Right renal cortex interstitium (tissue), 3 donors: ENCODE measurements around the gene HNF4A. TPM values are rescaled to one million over a fixed set of nuclear protein-coding genes. Genes with fewer than 3 reads are reported as not detected.
"Not testable (repeated sequence)": the region's sequence is repeated elsewhere in the genome, so short reads cannot be mapped to it uniquely, and the experiment has no call there.

Experiments
- DNase-seq, 3 donors: peaks; one replicate each; pipeline ENCODE4 v3.0.0-alpha.2; 2013; ENCODE audit warnings: low read depth in 3 of 3, low spot score in 2 of 3
- polyA plus RNA-seq, 3 donors: library from polyadenylated mRNA; unstranded; fragments of 120-200 nt; gene quantifications; one replicate each; pipeline ENCODE4 v1.2.1, GENCODE V29; 2013; ENCODE audit not compliant: insufficient read length in 3 of 3

The HNF4A gene
- polyA plus RNA-seq, result 10 to 100 TPM; 36.8 to 50.6 (median 46.1) TPM

GRCh38 chr20:44355498-44356352, at the start of gene HNF4A:
HNF4A (plus strand) TSS chr20:44355699; CDS start chr20:44355805, 106 bp downstream.
- DNase-seq, result no peak

GRCh38 chr20:44306927-44307326, 48.6 kb upstream of the HNF4A start:
- DNase-seq, result no peak

- no peak for DNase-seq
Measured at GRCh38 chr20:44309763-44310663, 45.5 kb upstream of the HNF4A start.

GRCh38 chr20:44310664-44311639, 44.5 kb upstream of the HNF4A start, which contains the start of gene FITM2:
FITM2 (minus strand) TSS chr20:44311202; CDS start chr20:44311148, 54 bp downstream.
- DNase-seq, result peak; percentile 87 to 93 (median 89)

GRCh38 chr20:44314870-44315269, 40.6 kb upstream of the HNF4A start:
- no peak for DNase-seq

- no peak for DNase-seq
Measured at GRCh38 chr20:44319839-44320422, 35.6 kb upstream of the HNF4A start.

- no peak for DNase-seq
Measured at GRCh38 chr20:44324343-44324742, 31.2 kb upstream of the HNF4A start.

GRCh38 chr20:44326391-44327159, 28.9 kb upstream of the HNF4A start:
- no peak for DNase-seq

GRCh38 chr20:44327748-44328147, 27.8 kb upstream of the HNF4A start:
- DNase-seq, result not testable (repeated sequence)

GRCh38 chr20:44328428-44328827, 27.1 kb upstream of the HNF4A start:
- no peak for DNase-seq

- no peak for DNase-seq
Measured at GRCh38 chr20:44331201-44331600, 24.3 kb upstream of the HNF4A start.

GRCh38 chr20:44334306-44334705, 21.2 kb upstream of the HNF4A start:
- DNase-seq, result no peak

GRCh38 chr20:44334709-44335108, 20.8 kb upstream of the HNF4A start:
- no peak for DNase-seq

GRCh38 chr20:44335675-44336074, 19.8 kb upstream of the HNF4A start:
- DNase-seq, result no peak

- no peak for DNase-seq
Measured at GRCh38 chr20:44336086-44336485, 19.4 kb upstream of the HNF4A start.

- DNase-seq, result no peak
Measured at GRCh38 chr20:44336725-44337380, 18.6 kb upstream of the HNF4A start, which contains the start of gene R3HDML. R3HDML (plus strand) TSS chr20:44337043; CDS start chr20:44337158, 115 bp downstream.

- no peak for DNase-seq
Measured at GRCh38 chr20:44342248-44342647, 13.3 kb upstream of the HNF4A start.

- no peak for DNase-seq
Measured at GRCh38 chr20:44343162-44343675, 12.3 kb upstream of the HNF4A start.
